ENCODE measurements around the gene DDX10.
"Not testable (repeated sequence)": the region's sequence is repeated elsewhere in the genome, so short reads cannot be mapped to it uniquely, and the experiment has no call there.

The DDX10 gene

GRCh38 chr11:108724974-108725689 lies 60.3 kb downstream of the DDX10 start:
- DNase-seq = no peak

GRCh38 chr11:108726077-108726800 lies 61.4 kb downstream of the DDX10 start:
- DNase-seq = no peak

GRCh38 chr11:108727665-108728064 lies 62.8 kb downstream of the DDX10 start:
- no peak for DNase-seq

- DNase-seq = no peak
Measured at GRCh38 chr11:108729227-108729871, 64.5 kb downstream of the DDX10 start.

- DNase-seq = no peak
Measured at GRCh38 chr11:108732395-108732794, 67.5 kb downstream of the DDX10 start.

- peak; percentile 3 to 26 for DNase-seq
Measured at GRCh38 chr11:108733479-108734116, 68.7 kb downstream of the DDX10 start.

GRCh38 chr11:108734283-108734682 lies 69.4 kb downstream of the DDX10 start:
- no peak for DNase-seq

- no peak for DNase-seq
Measured at GRCh38 chr11:108734956-108735559, 70.2 kb downstream of the DDX10 start.

GRCh38 chr11:108740132-108740531 lies 75.3 kb downstream of the DDX10 start:
- DNase-seq = not testable (repeated sequence)

- no peak for DNase-seq
Measured at GRCh38 chr11:108743851-108744250, 79.0 kb downstream of the DDX10 start.

GRCh38 chr11:108748968-108749367 lies 84.1 kb downstream of the DDX10 start:
- no peak for DNase-seq

- no peak for DNase-seq
Measured at GRCh38 chr11:108751444-108751843, 86.6 kb downstream of the DDX10 start.

- DNase-seq = no peak
Measured at GRCh38 chr11:108752297-108752751, 87.5 kb downstream of the DDX10 start.

- no peak for DNase-seq
Measured at GRCh38 chr11:108754901-108755625, 90.2 kb downstream of the DDX10 start.

- DNase-seq = no peak
Measured at GRCh38 chr11:108757630-108758029, 92.8 kb downstream of the DDX10 start.

GRCh38 chr11:108758458-108758857 lies 93.6 kb downstream of the DDX10 start:
- no peak for DNase-seq

GRCh38 chr11:108766596-108767173 lies 101.8 kb downstream of the DDX10 start:
- no peak for DNase-seq

- DNase-seq = no peak
Measured at GRCh38 chr11:108768370-108768769, 103.5 kb downstream of the DDX10 start.

GRCh38 chr11:108768964-108769363 lies 104.1 kb downstream of the DDX10 start:
- DNase-seq = no peak

GRCh38 chr11:108774037-108774730 lies 109.3 kb downstream of the DDX10 start:
- DNase-seq = no peak

- DNase-seq = no peak
Measured at GRCh38 chr11:108775324-108775723, 110.5 kb downstream of the DDX10 start.
